GM12878 (cell line): ENCODE data around the gene KIF22. TPM values are rescaled to one million over a fixed set of nuclear protein-coding genes. Genes with fewer than 3 reads are reported as not detected.

Experiments
- BACH1 ChIP-seq: fragments of 450-650 bp; IDR thresholded peaks from 2 replicates; pipeline ENCODE4 v1.6.1; 2017; ENCODE audit warnings: mild to moderate bottlenecking, borderline replicate concordance
- BHLHE40 ChIP-seq, 2 experiments: fragments of 450-650 bp in 1 of 2; IDR thresholded peaks; 2 replicates each; pipeline ENCODE4 v1.6.1; 2011 to 2017; ENCODE audit warnings: low read depth in 2 of 2, borderline replicate concordance in 1 of 2, improper control_type of control experiment in 1 of 2, low read length in 1 of 2, mild to moderate bottlenecking in 1 of 2
- EGR1 ChIP-seq, 2 experiments: IDR thresholded peaks; 1 replicate in 1 of 2; 2 replicates in 1 of 2; pipeline ENCODE4 v1.6.1; 2011 to 2012; ENCODE audit warnings: low read depth in 2 of 2, low read length in 2 of 2, borderline replicate concordance in 1 of 2, mild to moderate bottlenecking in 1 of 2, moderate library complexity in 1 of 2
- HDAC6 ChIP-seq: fragments of 200-600 bp; sonication (generic); IDR thresholded peaks from one replicate; pipeline ENCODE4 v1.8.0; 2017; ENCODE audit warnings: antibody characterized with exemption; ENCODE audit not compliant: unreplicated experiment
- IKZF1 ChIP-seq: fragments of 450-650 bp; conservative IDR thresholded peaks from 2 replicates; pipeline ENCODE4 v1.6.1; 2017; ENCODE audit warnings: antibody characterized with exemption, mild to moderate bottlenecking
- RAD51 ChIP-seq: fragments of 450-650 bp; IDR thresholded peaks from 2 replicates; pipeline ENCODE4 v1.6.1; 2016; ENCODE audit warnings: moderate library complexity, mild to moderate bottlenecking, inconsistent platforms
- SMAD1 ChIP-seq: fragments of 450-650 bp; IDR thresholded peaks from 2 replicates; pipeline ENCODE4 v1.6.1; 2018; ENCODE audit warnings: mild to moderate bottlenecking, low read depth; ENCODE audit not compliant: partially characterized antibody
- SP1 ChIP-seq: IDR thresholded peaks from one replicate; pipeline ENCODE4 v1.6.1; 2011; ENCODE audit warnings: low read depth, low read length
- WRNIP1 ChIP-seq: IDR thresholded peaks from 2 replicates; pipeline ENCODE4 v1.6.1; 2011; ENCODE audit warnings: low read depth, low read length, improper control_type of control experiment, borderline replicate concordance
- YY1 ChIP-seq: IDR thresholded peaks from 2 replicates; pipeline ENCODE4 v1.6.1; 2011; ENCODE audit warnings: low read depth, mild to moderate bottlenecking, low read length
- ZNF207 ChIP-seq: fragments of 450-650 bp; IDR thresholded peaks from 2 replicates; pipeline ENCODE4 v1.6.1; 2014; ENCODE audit warnings: antibody characterized with exemption, mild to moderate bottlenecking, borderline replicate concordance
- polyA plus RNA-seq, 11 experiments: library from polyadenylated mRNA; depleted of rRNA in 4 of 11; unstranded in 6 of 11; stranded (reverse) in 5 of 11; fragments of >200 nt; fragmentation: Nextera tagmentation in 4 of 11; fragmentation: Illumina TruSeq in 1 of 11; extraction: Ambion mirVana in 4 of 11; extraction: Trizol in 1 of 11; gene quantifications; 1 replicate in 1 of 11; 2 replicates in 10 of 11; pipeline versions ENCODE4 v1.2.1 to v1.2.3, GENCODE V29; 2011 to 2016; ENCODE audit warnings: inconsistent platforms in 2 of 11, missing spikeins in 2 of 11, low read depth in 1 of 11
- total RNA-seq, 4 experiments: library from RNA; depleted of rRNA in 3 of 4; stranded (reverse); fragments of >200 nt in 3 of 4; fragmentation: Illumina TruSeq in 1 of 4; extraction: Trizol in 1 of 4; gene quantifications; 2 replicates each; pipeline versions ENCODE4 v1.2.1 to v1.2.3, GENCODE V29; 2013 to 2021
- TF ChIP-seq, protein P1 (sequence below): fragments of 450-650 bp; IDR thresholded peaks from 2 replicates; pipeline ENCODE4 v1.6.1; 2016; ENCODE audit warnings: mild to moderate bottlenecking
- TF ChIP-seq, protein P2 (sequence below): IDR thresholded peaks from 2 replicates; pipeline ENCODE4 v1.6.1; 2011; ENCODE audit warnings: borderline replicate concordance, low read depth, mild to moderate bottlenecking, moderate library complexity, low read length; ENCODE audit not compliant: insufficient read depth, poor library complexity, severe bottlenecking
- TF ChIP-seq, protein P3 (sequence below): fragments of 450-650 bp; IDR thresholded peaks from 2 replicates; pipeline ENCODE4 v1.6.1; 2018; ENCODE audit warnings: mild to moderate bottlenecking, low read depth, moderate library complexity; ENCODE audit not compliant: partially characterized antibody
- TF ChIP-seq, protein P4 (sequence below): fragments of 150-350 bp; IDR thresholded peaks from 2 replicates; pipeline ENCODE4 v1.6.1; 2016; ENCODE audit warnings: low read depth, low read length

Gene KIF22
- total and polyA plus RNA-seq, 10 of the 15 experiments (the other 5 are each of a cell fraction or from before 2014, with no cell fraction given) = 7.6 to 158 (median 132) TPM

DNA sequence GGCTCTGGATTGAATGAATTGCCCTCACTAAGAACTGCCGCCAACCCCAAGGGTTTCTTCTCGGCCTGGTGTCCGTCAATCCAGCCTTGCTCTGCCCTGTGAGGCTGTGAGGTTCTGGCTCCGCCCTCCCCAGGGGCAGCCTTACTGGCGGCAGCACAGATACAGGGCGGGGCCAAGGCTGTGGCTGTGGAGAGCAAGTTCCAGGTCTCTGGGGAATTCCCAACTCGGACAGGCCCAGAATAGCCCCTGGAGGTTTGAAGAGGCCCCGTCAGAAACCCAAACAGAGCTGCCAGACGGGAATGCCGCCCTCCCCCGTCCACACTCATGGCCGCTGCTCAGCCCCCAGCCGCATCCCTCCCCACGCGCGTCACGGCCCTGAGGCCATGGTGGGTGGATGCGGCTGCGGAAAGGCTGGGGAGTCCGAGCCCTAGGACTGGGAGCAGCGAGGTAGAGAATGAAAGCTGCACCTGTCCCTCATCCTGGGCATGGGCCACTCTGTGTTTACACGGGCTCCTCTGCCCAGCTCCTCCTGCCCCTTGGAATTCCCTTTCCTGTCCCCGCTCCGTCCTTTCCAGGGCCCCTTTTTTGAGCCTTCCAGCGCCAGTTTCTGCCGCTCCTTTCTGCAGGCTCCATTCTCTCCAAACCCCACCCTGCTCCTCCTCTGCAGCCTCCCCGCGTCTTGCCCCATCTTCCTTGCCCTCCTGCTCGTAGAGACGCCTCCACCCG, 20.8 kb downstream of the KIF22 start (continued):
- TF ChIP-seq, protein P1, sequence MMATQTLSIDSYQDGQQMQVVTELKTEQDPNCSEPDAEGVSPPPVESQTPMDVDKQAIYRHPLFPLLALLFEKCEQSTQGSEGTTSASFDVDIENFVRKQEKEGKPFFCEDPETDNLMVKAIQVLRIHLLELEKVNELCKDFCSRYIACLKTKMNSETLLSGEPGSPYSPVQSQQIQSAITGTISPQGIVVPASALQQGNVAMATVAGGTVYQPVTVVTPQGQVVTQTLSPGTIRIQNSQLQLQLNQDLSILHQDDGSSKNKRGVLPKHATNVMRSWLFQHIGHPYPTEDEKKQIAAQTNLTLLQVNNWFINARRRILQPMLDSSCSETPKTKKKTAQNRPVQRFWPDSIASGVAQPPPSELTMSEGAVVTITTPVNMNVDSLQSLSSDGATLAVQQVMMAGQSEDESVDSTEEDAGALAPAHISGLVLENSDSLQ = peak; percentile 96
- peak; percentile 42 for TF ChIP-seq SP1
- no peak for TF ChIP-seq SMAD1
- TF ChIP-seq, protein P2, sequence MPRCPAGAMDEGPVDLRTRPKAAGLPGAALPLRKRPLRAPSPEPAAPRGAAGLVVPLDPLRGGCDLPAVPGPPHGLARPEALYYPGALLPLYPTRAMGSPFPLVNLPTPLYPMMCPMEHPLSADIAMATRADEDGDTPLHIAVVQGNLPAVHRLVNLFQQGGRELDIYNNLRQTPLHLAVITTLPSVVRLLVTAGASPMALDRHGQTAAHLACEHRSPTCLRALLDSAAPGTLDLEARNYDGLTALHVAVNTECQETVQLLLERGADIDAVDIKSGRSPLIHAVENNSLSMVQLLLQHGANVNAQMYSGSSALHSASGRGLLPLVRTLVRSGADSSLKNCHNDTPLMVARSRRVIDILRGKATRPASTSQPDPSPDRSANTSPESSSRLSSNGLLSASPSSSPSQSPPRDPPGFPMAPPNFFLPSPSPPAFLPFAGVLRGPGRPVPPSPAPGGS = peak; percentile 89
- peak; percentile 77 for TF ChIP-seq BACH1
- TF ChIP-seq RAD51 = no peak
- peak; percentile 100 for TF ChIP-seq IKZF1
- TF ChIP-seq, protein P3, sequence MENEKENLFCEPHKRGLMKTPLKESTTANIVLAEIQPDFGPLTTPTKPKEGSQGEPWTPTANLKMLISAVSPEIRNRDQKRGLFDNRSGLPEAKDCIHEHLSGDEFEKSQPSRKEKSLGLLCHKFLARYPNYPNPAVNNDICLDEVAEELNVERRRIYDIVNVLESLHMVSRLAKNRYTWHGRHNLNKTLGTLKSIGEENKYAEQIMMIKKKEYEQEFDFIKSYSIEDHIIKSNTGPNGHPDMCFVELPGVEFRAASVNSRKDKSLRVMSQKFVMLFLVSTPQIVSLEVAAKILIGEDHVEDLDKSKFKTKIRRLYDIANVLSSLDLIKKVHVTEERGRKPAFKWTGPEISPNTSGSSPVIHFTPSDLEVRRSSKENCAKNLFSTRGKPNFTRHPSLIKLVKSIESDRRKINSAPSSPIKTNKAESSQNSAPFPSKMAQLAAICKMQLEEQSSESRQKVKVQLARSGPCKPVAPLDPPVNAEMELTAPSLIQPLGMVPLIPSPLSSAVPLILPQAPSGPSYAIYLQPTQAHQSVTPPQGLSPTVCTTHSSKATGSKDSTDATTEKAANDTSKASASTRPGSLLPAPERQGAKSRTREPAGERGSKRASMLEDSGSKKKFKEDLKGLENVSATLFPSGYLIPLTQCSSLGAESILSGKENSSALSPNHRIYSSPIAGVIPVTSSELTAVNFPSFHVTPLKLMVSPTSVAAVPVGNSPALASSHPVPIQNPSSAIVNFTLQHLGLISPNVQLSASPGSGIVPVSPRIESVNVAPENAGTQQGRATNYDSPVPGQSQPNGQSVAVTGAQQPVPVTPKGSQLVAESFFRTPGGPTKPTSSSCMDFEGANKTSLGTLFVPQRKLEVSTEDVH = no peak
- 0 out of 2 replicates have a peak, but pooled peaks have one; percentile 26 for TF ChIP-seq ZNF207
- TF ChIP-seq WRNIP1 = no peak
- TF ChIP-seq EGR1 (IDR thresholded peaks at IDR 0.05; ENCODE audit: borderline replicate concordance in 1 of 2, low read depth in 2 of 2, low read length in 2 of 2) = peak in 1 of 2 experiments; percentile 46; a peak in 1 of 3 replicates
- no peak; a peak in 1 of 4 replicates for TF ChIP-seq BHLHE40 (IDR thresholded peaks at IDR 0.05; ENCODE audit: borderline replicate concordance in 1 of 2, low read depth in 2 of 2, low read length in 1 of 2)
- TF ChIP-seq HDAC6 = no peak
- peak; percentile 86 for TF ChIP-seq YY1
- TF ChIP-seq, protein P4, sequence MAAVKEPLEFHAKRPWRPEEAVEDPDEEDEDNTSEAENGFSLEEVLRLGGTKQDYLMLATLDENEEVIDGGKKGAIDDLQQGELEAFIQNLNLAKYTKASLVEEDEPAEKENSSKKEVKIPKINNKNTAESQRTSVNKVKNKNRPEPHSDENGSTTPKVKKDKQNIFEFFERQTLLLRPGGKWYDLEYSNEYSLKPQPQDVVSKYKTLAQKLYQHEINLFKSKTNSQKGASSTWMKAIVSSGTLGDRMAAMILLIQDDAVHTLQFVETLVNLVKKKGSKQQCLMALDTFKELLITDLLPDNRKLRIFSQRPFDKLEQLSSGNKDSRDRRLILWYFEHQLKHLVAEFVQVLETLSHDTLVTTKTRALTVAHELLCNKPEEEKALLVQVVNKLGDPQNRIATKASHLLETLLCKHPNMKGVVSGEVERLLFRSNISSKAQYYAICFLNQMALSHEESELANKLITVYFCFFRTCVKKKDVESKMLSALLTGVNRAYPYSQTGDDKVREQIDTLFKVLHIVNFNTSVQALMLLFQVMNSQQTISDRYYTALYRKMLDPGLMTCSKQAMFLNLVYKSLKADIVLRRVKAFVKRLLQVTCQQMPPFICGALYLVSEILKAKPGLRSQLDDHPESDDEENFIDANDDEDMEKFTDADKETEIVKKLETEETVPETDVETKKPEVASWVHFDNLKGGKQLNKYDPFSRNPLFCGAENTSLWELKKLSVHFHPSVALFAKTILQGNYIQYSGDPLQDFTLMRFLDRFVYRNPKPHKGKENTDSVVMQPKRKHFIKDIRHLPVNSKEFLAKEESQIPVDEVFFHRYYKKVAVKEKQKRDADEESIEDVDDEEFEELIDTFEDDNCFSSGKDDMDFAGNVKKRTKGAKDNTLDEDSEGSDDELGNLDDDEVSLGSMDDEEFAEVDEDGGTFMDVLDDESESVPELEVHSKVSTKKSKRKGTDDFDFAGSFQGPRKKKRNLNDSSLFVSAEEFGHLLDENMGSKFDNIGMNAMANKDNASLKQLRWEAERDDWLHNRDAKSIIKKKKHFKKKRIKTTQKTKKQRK = no peak
